Limb (tissue), 2 donors: ENCODE measurements around the gene ANO6.
A peak's percentile ranks its signal among the peaks of the same experiment; 100 is the strongest.
"Not testable (repeated sequence)": the region's sequence is repeated elsewhere in the genome, so short reads cannot be mapped to it uniquely, and the experiment has no call there.

Source experiments
- DNase-seq, 2 donors: peaks; one replicate each; pipeline ENCODE4 v3.0.0-alpha.2; 2016; ENCODE audit errors: extremely low spot score in 2 of 2

Gene ANO6, protein sequence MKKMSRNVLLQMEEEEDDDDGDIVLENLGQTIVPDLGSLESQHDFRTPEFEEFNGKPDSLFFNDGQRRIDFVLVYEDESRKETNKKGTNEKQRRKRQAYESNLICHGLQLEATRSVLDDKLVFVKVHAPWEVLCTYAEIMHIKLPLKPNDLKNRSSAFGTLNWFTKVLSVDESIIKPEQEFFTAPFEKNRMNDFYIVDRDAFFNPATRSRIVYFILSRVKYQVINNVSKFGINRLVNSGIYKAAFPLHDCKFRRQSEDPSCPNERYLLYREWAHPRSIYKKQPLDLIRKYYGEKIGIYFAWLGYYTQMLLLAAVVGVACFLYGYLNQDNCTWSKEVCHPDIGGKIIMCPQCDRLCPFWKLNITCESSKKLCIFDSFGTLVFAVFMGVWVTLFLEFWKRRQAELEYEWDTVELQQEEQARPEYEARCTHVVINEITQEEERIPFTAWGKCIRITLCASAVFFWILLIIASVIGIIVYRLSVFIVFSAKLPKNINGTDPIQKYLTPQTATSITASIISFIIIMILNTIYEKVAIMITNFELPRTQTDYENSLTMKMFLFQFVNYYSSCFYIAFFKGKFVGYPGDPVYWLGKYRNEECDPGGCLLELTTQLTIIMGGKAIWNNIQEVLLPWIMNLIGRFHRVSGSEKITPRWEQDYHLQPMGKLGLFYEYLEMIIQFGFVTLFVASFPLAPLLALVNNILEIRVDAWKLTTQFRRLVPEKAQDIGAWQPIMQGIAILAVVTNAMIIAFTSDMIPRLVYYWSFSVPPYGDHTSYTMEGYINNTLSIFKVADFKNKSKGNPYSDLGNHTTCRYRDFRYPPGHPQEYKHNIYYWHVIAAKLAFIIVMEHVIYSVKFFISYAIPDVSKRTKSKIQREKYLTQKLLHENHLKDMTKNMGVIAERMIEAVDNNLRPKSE

DNA sequence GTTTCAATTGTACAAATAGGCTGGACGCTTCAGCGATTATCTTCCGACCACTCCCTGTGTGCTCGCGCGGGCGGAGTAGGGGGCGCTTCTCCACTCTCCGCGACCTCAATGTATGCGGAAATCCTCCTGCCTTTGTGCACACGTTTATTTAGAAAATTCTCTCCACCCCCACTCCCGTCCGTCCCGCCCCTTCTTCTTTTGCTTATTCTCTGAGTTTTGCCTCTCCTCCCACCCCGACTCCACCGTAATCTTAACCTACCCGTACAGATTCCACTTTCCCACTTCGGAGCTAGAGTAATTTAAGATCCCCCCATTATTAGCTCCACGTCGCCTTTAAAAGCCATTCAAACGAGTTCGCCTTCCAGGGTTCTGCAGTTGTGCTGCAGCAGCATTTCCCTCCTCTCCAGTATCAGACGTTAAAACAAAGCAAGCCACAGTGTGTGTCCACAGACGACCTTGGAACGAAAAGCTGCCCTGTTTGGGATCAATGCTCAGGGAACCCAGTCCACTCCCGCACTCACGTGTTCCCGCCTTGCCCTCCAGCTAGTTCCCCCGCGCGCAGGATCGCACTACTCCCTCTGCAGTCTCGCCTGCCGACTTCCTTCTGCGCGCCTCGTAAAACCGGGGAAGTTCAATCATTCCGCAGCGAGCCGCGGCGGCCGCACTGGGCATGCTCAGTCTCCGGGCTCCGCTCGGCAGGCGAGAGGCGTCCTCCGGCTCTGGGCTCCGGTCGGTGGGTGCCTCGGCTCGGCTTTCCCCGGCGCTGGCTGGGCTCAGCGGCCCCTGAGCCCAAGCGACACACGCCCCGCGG, at the start of gene ANO6:
TSS of gene ANO6 (plus strand) at position 677 of the 811 bp plus-strand sequence. CDS start 227 bp downstream, outside the sequence.
- DNase-seq: peak; percentile 88 to 91

DNA sequence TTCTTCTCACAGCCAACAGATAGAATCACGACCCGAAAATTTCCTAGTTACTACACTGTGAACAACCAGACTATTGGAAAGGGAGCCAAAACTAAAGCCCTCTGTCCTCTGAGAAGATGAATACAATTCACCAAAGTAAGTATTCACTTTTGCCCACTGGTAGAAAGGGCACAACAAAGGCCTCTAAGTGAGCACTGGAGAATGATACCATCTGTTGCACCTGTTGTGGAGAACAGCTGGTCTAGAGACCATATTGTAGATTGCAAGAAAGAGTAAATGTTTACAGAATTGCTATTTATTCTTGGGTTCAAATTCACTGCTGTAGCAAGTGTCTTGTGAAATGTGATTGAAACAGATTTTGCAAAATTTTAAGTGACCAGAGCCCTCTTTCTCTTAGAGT, 46.9 kb upstream of the ANO6 start:
- DNase-seq: peak in 1 of 2 donors; percentile 6

DNA sequence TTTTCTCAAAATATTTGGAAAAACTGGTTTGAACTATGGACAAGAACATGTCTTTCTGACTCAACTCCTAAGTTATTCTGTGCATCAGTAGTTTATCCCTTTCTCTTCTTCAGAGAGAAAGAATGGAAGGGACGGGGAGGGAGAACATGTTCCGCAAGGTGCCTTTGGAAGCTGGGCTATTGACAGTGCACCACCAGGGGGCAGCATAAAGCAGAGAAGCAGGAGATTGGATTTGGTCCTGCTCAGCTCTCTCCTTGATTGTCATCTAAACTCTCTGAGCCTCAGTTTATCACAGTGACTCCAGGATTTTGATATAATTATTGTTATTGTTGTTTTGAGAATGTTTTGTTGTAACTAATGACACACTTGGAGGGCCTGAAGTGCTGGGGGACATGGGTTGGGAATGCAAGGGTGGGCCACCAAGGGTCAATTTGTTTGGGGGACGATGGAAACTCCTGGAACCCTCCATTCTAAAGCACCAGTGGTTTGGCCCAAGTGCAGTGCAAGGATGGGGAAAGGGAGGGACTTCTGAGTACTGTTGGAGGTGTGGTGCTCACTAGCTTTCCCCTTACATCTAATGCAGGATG, 45.3 kb upstream of the ANO6 start:
- DNase-seq: peak; percentile 45 to 71

DNA sequence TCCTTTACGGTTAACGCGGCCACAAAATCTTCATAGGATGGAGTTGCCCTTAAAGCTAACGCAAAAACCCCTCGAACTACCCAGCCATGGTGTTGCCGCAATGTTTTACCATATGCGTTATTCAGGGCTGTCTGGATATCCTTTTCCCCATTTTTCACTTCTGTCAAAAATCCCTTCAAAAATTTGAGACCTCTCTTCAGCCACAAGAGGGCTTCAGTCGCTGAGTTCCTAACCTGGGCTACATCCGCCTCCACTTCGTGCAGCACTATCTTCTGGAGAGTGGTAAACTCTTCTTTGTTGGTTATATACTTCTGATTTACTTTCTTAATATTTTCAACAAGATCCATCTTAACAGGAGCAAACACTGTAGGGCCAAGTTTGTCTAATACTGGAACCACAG, 42.6 kb upstream of the ANO6 start:
- not testable (repeated sequence) for DNase-seq

DNA sequence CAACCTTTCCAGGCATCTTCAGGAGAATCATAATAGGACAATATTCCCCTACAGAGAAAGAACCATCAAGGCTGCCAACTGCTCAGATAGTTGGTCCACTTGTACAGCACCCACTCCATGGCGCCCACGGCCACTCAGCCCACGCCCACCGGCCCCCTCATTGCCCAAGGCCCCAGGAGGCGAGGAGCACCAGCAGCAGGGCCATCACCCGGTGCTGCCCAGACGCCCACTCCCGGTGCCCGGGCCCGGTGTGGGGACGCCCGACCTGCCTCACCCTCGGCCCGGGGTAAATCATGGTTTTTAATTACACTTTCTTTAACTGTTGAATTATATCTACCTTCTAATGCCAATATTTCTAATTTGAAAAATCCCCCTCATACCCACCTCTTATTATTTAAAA, 41.3 kb upstream of the ANO6 start:
- DNase-seq: no peak

DNA sequence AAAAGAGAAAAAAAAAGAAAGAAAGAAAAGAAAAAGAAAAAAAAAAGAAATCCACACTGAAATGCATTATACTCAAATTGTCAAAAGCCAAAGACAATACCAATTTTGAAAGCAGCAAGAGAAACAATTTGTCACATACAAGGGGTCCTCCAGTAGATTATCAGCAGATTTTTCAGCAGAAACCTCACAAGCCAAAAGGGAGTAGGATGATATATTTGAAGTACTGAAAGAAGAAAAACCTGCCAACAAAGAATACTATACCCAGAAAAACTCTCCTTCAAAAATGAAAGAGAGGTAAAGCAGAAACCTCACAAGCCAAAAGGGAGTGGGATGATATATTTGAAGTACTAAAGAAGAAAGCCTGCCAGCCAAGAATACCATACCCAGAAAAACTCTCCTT, 37.1 kb upstream of the ANO6 start:
- DNase-seq: no peak

DNA sequence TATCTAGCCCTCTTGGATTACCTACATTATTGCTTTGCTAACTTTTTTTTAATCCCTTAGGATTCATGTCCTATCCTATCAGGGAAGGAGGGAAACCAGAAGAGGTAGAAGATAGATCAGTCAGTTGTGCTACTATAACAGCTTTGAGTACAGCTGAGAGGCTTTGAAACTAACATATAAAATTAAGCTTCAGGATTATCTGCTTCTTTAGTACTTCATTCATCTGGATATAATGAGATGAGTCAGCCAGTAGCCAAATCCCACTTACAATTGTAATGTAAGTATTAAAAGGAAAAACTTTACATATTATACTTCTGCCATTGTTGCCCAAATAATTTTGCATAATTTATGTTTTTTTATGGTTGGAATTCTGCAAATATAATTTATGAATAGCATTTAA, 33.4 kb upstream of the ANO6 start:
- no peak for DNase-seq

DNA sequence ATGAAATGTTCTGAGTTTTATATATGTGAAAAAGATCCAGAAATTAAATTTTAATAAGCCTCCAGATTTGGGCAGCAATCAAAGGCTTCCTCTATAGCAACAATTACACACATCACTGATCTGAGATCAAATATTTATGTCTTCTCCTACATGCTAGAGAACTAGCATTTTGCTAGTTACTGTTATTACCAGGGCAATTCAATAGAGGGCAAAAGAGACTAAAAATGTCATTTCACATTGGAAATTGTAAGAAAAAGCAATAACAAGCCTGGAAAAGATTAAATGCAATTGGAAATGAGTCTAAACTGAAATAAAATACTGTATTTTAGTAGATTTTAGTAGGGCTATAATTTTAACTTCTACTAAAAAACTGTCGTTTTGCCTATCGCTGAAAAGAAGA, 32.6 kb upstream of the ANO6 start:
- DNase-seq: peak in 1 of 2 donors; percentile 54

DNA sequence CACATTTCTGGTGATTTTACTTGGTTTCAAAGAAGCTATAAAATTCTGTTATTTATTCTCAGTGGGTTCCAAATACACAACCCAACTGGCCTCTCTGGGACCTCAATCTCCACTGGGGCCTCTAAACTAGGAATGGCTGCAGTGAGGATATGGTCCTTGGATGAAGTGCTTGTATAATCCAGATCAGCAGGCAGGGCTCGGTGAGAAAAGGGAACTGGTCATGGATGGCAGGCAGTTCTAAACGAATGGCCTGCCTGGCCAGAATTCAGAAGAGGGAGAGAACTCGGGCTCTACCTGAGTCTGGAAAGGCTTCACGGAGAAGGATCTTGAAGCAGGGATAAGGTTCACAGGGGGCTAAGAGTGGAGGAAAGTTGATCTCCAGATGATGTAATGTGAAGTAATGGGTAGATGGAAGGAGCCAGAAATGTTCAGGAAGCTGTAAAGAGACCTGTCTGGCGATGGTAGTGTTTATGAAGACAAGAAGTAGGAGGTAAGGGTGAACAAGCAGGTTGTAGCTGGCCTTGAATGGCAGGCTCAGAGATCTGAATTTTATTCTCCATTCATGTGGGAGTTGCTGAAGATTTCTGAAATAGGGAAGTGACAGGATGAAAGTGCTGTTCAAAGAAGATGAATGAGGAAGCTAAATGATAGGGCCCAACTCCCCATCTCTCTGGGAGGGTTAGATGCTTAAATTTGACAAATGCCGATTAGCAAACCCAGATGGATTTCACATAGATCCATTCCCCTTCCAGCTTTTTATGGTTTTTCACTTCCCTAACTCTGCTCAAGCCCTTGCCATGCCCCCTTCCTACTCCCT, 31.5 kb upstream of the ANO6 start:
- DNase-seq: no peak

DNA sequence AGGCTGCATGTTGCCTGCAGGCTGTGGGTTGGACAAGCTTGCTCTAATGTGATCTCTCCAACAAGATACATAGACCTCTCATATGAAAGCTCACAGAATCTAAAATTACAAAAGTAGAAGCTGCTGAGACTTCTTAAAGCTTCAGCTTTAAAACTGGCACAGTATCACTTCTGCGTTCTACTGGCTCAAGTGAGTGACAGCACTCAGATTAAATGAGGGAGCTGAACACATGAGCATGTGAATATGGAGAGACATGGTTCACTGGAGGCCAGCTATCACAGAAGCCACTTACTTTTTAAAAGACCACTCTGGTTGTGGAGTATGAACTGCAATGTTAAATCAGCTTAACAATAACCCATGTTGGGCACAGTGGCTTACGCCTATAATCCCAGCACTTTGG, 29.1 kb upstream of the ANO6 start:
- DNase-seq: no peak

DNA sequence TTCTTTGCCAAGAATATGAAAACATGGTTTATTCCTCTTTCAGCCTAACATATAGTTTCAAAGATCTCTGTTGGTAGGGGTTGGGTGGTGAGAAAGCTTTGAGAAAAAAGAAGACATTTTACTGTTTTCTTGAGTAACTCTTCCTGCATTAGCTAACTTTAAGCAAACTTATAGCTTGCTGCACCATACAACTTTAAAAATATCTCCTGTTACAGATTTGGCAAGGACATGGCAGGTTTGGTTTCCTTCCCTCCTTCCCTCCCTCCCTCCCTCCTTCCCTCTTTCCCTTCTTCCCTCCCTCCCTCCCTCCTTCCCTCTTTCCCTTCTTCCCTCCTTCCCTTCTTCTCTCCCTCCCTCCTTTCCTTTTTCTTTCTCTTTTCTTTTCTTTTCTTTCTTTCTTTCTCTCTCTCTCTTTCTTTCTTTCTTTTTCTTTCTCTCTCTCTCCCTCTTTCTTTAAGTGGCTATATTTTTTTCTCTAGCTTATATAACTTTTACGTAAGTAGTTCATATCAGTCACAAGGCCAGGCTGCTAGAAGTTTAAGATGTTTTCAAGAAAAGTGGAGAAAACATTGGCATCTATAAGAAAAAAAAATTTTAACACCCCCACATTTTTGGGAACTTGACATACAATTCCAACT, 26.0 kb upstream of the ANO6 start:
- no peak for DNase-seq

DNA sequence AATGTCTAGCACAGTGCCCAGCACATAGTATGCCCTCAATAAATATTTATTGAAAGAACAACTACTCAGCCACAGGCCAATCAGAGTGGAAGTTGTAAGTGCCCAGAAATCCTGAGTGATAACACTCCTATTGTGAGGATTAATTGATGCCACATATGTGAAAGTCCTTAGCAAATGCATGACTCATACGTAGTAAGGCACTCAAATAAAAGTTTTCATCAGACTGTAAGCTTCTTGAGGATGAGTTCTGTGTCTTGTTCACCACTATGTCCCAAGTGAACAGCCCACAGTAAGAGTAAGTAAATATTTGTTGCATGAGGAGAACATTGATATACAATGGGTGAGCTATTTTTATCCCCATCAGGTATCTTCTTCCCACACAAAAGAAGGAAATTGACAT, 24.7 kb upstream of the ANO6 start:
- DNase-seq: no peak

DNA sequence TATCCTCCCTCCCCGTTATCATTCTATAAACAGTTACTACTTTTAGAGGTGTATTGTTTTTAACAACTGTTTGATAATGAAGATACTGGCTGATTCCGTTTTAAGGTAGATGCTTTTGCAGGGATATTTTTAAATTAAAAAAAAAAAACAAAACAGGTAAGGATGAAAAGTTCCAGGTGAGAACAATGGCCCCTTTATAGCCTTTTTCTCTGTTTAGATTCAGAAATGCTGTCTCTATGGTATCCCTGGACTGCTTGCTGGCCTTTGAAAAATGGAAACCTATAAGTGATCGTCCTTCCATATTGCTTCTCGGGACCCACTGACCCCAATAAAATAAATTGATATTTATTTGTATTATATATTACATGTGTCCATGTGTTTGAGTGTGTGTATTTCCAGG, 23.2 kb upstream of the ANO6 start:
- DNase-seq: no peak

DNA sequence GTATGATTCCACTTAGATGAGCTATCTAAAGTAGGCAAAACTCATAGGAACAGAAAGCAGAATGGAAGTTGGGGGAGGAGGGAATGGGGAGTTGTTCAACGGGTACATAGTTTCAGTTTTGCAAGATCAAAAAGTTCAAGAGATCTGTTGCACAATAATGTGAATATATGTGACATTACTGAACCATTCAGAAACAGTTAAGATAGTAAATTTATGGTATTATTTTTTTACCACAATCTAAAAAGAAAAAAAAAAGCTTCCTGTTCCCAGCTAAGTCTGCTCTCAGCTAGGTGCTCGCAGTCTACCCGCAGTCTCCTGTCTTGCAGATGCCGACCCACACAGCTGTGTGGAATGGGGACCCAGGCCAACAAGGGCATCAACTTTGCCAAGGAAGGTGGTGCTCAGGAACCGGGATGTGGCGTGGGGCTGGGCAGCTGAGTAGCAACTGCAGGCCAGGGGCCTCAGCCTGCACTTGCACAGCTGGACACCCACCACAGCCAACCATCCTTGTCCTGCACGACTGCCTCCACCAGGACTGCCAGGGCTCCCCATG, 15.3 kb upstream of the ANO6 start:
- no peak for DNase-seq

DNA sequence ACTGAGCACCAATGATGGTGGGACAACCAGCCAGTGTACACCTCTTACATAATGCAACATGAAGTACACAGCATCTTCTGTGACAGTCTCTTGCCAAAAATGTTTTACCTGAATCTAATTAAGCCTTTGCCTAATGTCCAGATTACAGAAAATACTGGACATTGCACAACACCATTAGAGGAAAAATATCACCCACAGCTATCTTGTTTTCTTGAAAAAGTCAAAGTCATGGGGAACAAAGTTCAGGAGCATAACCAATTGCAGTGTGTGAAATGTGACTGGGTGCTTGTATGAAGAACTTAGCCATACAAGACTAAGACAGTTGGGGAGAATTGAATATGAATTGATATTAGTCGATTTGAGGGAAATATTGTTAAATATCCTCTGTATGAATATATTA, 12.1 kb upstream of the ANO6 start:
- DNase-seq: no peak

DNA sequence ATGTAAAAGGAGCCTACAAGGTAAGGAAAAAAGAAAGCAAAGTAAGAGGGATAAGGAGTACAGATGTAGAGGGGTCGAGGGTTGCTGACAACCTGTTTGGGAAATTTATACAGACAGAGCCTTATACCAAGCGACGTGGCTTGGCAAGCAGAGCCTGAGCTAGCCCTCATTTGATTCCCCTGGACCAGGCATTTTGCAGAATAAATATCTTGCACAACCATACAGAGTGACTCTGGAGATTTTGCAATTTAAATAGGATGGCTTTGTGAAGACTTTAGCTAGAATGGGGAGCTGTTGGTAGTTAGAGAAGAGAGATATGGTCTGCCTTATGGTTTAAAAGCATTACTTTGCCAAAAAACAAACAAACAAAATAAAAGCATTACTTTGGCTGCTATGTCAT, 11.1 kb upstream of the ANO6 start:
- no peak for DNase-seq

DNA sequence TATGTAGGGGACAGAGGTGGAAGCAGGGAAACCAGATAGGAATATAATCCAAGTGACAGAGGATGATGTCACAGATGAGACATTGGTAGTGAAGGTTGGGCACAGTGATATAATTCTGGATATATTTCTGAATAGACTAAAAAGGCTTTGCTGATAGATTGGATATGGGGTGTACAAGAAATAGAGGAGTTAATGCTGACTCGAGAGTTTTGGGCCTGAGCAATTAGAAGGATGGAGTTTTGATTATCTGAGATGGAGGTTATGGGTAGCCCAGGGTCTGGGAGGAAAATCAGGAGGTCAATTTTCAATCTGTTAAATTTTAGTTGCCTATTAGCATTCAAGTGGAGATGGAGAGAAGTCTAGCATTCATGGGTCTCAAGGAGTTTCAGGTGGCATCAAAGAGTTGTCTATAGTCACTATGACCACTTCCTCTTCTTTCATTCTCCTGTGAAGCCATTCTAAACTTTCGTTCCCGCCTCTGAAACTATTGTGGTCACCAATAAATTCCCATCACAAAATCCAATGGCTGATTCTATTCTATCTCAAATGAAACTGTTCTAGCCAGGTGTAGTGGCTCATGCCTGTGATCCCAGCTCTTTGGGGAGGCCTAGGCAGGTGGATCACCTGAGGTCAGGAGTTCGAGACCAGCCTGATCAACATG, 10.6 kb upstream of the ANO6 start:
- DNase-seq: no peak

DNA sequence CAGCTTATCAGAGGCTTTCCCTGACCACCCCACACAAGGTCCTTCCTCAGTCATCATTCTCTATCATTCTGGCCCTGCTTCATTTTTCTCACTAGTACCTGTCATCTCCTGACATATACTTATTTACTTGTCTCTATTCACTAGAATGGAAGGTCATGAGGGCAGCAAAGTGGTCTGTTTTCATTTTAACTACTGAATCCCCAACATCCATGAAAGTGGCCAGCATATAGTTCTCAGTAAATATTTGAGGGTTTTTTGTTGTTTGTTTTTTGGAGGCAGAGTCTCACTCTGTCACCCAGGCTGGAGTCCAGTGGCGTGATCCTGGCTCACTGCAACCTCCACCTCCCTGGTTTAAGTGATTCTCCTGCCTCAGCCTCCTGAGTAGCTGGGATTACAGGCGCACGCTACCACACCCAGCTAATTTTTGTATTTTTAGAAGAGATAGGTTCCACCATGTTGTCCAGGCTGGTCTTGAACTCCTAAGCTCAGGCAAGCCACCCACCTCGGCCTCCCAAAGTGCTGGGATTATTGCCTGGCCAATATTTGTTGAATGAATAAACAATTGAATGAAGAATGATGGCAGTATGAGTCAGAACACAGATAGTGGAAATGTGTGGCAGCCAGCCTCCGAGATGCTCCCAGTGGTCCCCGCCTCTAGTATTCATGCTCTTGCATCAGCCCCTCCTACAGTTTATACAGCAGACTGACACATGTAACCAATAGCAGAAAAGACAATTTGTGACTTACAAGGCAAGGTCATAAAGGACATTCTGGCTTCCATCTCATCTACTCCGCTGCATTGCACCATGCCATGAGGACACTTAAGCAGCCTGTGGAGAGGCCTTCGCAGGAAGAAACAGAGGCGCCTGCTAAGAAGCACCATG, 7.0 kb upstream of the ANO6 start:
- DNase-seq: no peak
